GM13977 (cell line): ENCODE results near the gene PTBP2.
A peak's percentile ranks its signal among the peaks of the same experiment; 100 is the strongest.

ENCODE experiments used
- DNase-seq: peaks from one replicate; pipeline ENCODE4 v3.0.0; 2012; ENCODE audit warnings: low spot score
- in situ Hi-C: fragments of 300-500 bp; cut with MboI; formaldehyde crosslinking; loops from one replicate; pipeline ENCODE4 v1.12.0; 2022; ENCODE audit warnings: low sequenced_read_pairs, low pct_unique_long_range_greater_than_20kb, mixed read lengths, inconsistent platforms; ENCODE audit not compliant: unreplicated experiment
- TF ChIP-seq, protein P1 (sequence below): IDR thresholded peaks from 2 replicates; pipeline ENCODE4 v1.5.1; 2012; ENCODE audit warnings: mild to moderate bottlenecking, control low read depth; ENCODE audit not compliant: insufficient read depth; ENCODE audit errors: extremely low read depth, missing control alignments

PTBP2 gene

GRCh38 chr1:96721416-96722160 lies at the start of gene PTBP2:
TSS of gene PTBP2 (plus strand) at chr1:96721784. CDS start at chr1:96721865, 81 bp downstream.
- TF ChIP-seq, protein P1, sequence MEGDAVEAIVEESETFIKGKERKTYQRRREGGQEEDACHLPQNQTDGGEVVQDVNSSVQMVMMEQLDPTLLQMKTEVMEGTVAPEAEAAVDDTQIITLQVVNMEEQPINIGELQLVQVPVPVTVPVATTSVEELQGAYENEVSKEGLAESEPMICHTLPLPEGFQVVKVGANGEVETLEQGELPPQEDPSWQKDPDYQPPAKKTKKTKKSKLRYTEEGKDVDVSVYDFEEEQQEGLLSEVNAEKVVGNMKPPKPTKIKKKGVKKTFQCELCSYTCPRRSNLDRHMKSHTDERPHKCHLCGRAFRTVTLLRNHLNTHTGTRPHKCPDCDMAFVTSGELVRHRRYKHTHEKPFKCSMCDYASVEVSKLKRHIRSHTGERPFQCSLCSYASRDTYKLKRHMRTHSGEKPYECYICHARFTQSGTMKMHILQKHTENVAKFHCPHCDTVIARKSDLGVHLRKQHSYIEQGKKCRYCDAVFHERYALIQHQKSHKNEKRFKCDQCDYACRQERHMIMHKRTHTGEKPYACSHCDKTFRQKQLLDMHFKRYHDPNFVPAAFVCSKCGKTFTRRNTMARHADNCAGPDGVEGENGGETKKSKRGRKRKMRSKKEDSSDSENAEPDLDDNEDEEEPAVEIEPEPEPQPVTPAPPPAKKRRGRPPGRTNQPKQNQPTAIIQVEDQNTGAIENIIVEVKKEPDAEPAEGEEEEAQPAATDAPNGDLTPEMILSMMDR = no peak
- DNase-seq = peak; percentile 92
- in situ Hi-C loops = no loop called here

- in situ Hi-C loops = no loop called here
- TF ChIP-seq, protein P1 = no peak
These were observed 46.7 kb upstream of the PTBP2 start for GRCh38 chr1:96674915-96675314.

DNA sequence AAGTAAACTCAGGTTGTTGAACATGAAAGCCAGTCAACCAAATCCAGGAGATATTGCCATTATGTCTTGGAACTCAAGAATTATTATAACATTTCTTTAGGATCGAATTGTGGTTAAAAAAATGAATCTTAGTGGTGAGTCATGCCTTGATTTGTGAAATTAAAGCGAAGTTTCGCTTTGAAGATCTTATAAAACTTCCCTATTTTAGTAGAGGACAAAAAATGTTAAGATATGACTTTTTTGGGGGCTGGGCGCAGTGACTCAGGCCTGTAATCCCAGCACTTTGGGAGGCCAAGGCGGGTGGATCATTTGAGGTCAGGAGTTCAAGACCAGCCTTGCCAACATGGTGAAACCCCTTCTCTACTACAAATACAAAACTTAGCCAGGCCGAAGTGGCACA lies 39.5 kb upstream of the PTBP2 start:
- in situ Hi-C loops = no loop called here

More at GRCh38 chr1:96674915-96675314, 46.7 kb upstream of the PTBP2 start:
- no peak for DNase-seq

DNA sequence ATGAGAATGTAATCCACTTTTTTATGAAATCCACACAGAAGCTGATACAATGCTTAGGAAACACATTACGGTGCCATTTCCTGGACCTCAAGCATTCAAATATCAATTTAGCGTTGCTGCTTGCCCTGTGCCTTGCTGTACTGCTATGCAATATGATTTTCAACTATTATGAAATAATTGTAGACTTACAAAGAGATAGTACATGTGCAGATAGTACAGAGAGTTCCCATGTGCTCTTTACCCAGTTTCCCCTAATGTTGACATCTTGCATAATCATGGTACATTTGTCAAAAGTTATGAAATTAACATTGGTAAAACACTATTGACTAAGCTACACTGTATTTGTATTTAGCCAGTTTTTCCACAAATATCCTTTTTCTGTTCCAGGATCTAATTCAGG lies 37.7 kb upstream of the PTBP2 start:
- TF ChIP-seq, protein P1 = no peak
- no peak for DNase-seq
- in situ Hi-C loops = no loop called here

More for the DNA sequence above, 39.5 kb upstream of the PTBP2 start:
- no peak for DNase-seq
- TF ChIP-seq, protein P1 = no peak

GRCh38 chr1:96684744-96685143 lies 36.8 kb upstream of the PTBP2 start:
- TF ChIP-seq, protein P1 = no peak
- in situ Hi-C loops = no loop called here
- DNase-seq = no peak

DNA sequence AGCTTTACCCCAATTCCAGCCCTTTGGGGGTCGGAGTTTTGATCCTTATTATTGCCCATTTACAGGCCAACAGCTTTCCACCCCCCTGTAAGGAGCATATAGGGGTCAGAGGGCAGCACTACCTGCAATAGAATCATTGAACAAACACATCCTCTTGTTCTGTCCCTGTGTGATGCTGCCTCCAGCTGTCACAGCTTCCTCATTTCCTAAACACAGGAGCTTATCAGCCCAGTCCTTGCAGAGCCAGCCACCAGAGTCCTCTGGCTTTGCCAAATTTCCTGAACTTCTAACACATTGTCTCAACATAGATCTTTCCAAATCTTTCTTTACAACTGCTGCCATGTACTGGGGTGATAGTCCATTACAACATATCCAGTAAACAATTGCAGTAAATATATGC lies 32.8 kb upstream of the PTBP2 start:
- TF ChIP-seq, protein P1 = no peak
- in situ Hi-C loops = no loop called here
- no peak for DNase-seq
